Vagina (tissue), 2 donors: ENCODE measurements around the gene S100A13. TPM values are rescaled to one million over a fixed set of nuclear protein-coding genes. Genes with fewer than 3 reads are reported as not detected.
"Not testable (repeated sequence)": the region's sequence is repeated elsewhere in the genome, so short reads cannot be mapped to it uniquely, and the experiment has no call there.

Experiments used
- DNase-seq, 2 donors: peaks; one replicate each; pipeline ENCODE4 v3.0.0-alpha.2; 2017; ENCODE audit errors: extremely low spot score in 2 of 2
- H3K27ac ChIP-seq: fragments of 200-600 bp; sonication (generic); one replicate; pipeline ENCODE4 v1.5.1; 2019
- H3K27me3 ChIP-seq: fragments of 200-600 bp; sonication (generic); one replicate; pipeline ENCODE4 v1.5.1; 2019
- H3K36me3 ChIP-seq, 2 donors: fragments of 200-600 bp; sonication (generic); one replicate each; pipeline ENCODE4 v1.5.1; 2017 to 2019
- H3K4me1 ChIP-seq: fragments of 200-600 bp; sonication (generic); one replicate; pipeline ENCODE4 v1.5.1; 2019
- H3K4me3 ChIP-seq, 2 donors: fragments of 200-600 bp; sonication (generic); 1 replicate in 1 of 2; 2 replicates in 1 of 2; pipeline ENCODE4 v1.5.1; 2016 to 2019
- H3K9me3 ChIP-seq: fragments of 200-600 bp; sonication (generic); one replicate; pipeline ENCODE4 v1.5.1; 2019
- POLR2A ChIP-seq, 2 donors: fragments of 450-650 bp; IDR thresholded peaks; one replicate each; pipeline ENCODE4 v1.6.1; 2017; ENCODE audit warnings: antibody characterized with exemption in 2 of 2, mild to moderate bottlenecking in 2 of 2, moderate library complexity in 2 of 2
- POLR2AphosphoS5 ChIP-seq, 2 donors: sonication (generic); formaldehyde crosslinking; IDR thresholded peaks; one replicate each; pipeline ENCODE4 v1.9.0; 2017; ENCODE audit warnings: antibody characterized with exemption in 2 of 2, mild to moderate bottlenecking in 2 of 2, low read depth in 1 of 2; ENCODE audit not compliant: insufficient read depth in 1 of 2
- intact Hi-C: fragments of 100-400 bp; cut with DNase I; formaldehyde crosslinking; loops from one replicate; pipeline ENCODE4 v1.15.1; 2023
- total RNA-seq: library from RNA; depleted of rRNA; stranded (reverse); fragments of >200 nt; gene quantifications from one replicate; pipeline ENCODE4 v1.2.3, GENCODE V29; 2016
- TF ChIP-seq, protein P1 (sequence below), 3 experiments: fragments of 450-650 bp in 2 of 3; fragments of 200-600 bp in 1 of 3; sonication (generic) in 1 of 3; IDR thresholded peaks; one replicate each; pipeline ENCODE4 v1.5.1; 2017 to 2019; ENCODE audit warnings: antibody characterized with exemption in 3 of 3, mild to moderate bottlenecking in 2 of 3, moderate library complexity in 2 of 3

S100A13 gene
- total RNA-seq, 1 donor from 2014 or later, result 116 TPM

DNA sequence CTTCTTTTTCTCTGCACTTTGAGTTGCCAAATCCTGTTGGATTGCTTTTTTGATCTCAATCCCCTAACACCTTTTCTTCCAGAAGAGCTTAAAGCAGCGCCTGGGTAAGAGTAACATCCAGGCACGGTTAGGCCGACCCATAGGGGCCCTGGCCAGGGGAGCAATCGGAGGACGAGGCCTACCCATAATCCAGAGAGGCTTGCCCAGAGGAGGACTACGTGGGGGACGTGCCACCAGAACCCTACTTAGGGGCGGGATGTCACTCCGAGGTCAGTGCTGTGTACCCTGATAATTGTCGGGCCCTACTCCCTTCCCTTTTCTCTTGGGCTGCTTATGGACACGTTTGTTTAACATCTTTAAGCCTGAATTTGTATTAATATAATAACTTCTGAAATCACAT is 14.9 kb upstream of the S100A13 start:
- TF ChIP-seq POLR2A (IDR thresholded peaks at IDR 0.05) (no peak), POLR2AphosphoS5 (IDR thresholded peaks at IDR 0.05; ENCODE audit: insufficient read depth in 1 of 2, low read depth in 1 of 2) (no peak)
- TF ChIP-seq, protein P1, sequence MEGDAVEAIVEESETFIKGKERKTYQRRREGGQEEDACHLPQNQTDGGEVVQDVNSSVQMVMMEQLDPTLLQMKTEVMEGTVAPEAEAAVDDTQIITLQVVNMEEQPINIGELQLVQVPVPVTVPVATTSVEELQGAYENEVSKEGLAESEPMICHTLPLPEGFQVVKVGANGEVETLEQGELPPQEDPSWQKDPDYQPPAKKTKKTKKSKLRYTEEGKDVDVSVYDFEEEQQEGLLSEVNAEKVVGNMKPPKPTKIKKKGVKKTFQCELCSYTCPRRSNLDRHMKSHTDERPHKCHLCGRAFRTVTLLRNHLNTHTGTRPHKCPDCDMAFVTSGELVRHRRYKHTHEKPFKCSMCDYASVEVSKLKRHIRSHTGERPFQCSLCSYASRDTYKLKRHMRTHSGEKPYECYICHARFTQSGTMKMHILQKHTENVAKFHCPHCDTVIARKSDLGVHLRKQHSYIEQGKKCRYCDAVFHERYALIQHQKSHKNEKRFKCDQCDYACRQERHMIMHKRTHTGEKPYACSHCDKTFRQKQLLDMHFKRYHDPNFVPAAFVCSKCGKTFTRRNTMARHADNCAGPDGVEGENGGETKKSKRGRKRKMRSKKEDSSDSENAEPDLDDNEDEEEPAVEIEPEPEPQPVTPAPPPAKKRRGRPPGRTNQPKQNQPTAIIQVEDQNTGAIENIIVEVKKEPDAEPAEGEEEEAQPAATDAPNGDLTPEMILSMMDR (IDR thresholded peaks at IDR 0.05), result no peak
- DNase-seq, result no peak
- Histone ChIP-seq H3K4me1 (peaks cover 34% of the 10 kb centered on the region), H3K4me3 (no peak overlapping the region), H3K36me3 (peaks cover 0 to 95% of the 10 kb centered on the region in 2 donors), H3K9me3 (no peaks in the 10 kb centered on the region), H3K27ac (no peak overlapping the region), H3K27me3 (no peaks in the 10 kb centered on the region)
- intact Hi-C loops, result no loop called here

DNA sequence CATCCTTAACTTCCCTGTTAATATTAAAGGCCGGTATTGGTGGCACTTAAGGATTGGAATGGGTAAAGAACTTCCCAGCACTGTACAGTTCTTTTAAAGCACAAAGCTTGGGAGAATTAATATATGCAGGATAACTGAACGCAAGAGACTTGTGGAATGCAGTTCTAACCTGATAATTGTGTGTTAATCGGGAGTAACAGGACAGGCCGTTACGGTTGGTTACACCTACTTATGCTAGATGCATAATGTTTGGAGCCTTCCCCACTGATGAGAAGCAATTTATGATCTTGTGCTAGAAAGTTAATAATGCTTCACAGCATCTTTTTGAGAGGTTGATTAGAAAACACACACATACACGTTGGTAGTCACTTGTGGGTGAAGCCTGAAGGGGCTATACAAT is 13.6 kb upstream of the S100A13 start:
- Histone ChIP-seq H3K36me3 (peaks cover 0 to 97% of the 10 kb centered on the region in 2 donors), H3K27ac (no peak overlapping the region), H3K4me1 (peaks cover 46% of the 10 kb centered on the region), H3K27me3 (no peaks in the 10 kb centered on the region), H3K9me3 (no peaks in the 10 kb centered on the region), H3K4me3 (no peak overlapping the region)
- no peak for DNase-seq
- no peak for TF ChIP-seq POLR2A (IDR thresholded peaks at IDR 0.05)
- TF ChIP-seq, protein P1 (IDR thresholded peaks at IDR 0.05), result no peak
- TF ChIP-seq POLR2AphosphoS5 (IDR thresholded peaks at IDR 0.05; ENCODE audit: insufficient read depth in 1 of 2, low read depth in 1 of 2), result no peak
- intact Hi-C loops, result no loop called here

DNA sequence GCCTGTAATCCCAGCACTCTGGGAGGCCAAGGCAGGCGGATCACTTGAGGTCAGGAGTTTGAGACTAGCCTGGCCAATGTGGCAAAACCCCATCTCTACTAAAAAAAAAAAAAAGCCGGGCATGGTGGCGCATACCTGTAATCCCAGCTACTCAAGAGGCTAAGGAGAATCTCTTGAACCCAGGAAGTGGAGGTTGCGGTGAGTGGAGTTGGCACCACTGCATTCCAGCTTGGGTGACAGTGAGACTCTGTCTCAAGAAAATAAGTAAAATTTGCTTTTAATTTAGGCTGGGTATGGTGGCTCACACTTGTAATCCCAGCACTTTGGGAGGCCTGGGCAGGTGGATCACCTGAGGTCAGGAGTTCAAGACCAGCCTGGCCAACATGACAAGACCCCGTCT is 12.9 kb upstream of the S100A13 start:
- H3K4me3 ChIP-seq, intact Hi-C loops, H3K9me3 ChIP-seq, H3K27ac ChIP-seq, H3K27me3 ChIP-seq, DNase-seq: not testable (repeated sequence)
- Histone ChIP-seq H3K4me1 (peaks cover 53% of the 10 kb centered on the region), H3K36me3 (peaks cover 0 to 90% of the 10 kb centered on the region in 2 donors)

DNA sequence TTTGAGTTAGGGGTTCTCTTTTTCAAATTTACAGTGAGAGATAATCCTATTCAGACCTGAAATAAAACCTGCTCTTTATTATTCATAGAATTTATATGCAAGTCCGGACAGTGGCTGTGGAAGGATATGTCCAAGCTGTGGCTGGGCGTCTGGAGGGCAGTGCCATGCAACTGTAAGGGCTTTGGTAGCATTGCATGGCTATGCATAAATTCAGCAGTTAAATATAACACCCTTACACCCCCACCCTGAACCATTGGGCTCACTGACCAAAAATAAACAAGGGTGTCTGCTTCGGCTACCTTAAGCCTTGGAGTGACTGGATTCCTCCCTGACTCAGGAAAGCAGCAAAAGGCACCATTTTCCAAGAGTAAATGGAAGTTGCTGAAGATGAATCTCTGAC is 12.0 kb upstream of the S100A13 start:
- H3K27ac ChIP-seq, result no peak overlapping the region
- H3K4me3 ChIP-seq, result no peak overlapping the region
- peaks cover 0 to 81% of the 10 kb centered on the region in 2 donors for H3K36me3 ChIP-seq
- TF ChIP-seq POLR2AphosphoS5 (IDR thresholded peaks at IDR 0.05; ENCODE audit: insufficient read depth in 1 of 2, low read depth in 1 of 2) (no peak), POLR2A (IDR thresholded peaks at IDR 0.05) (no peak)
- TF ChIP-seq, protein P1 (IDR thresholded peaks at IDR 0.05), result no peak
- H3K4me1 ChIP-seq, result peaks cover 59% of the 10 kb centered on the region
- H3K27me3 ChIP-seq, result no peaks in the 10 kb centered on the region
- DNase-seq, result no peak
- no peaks in the 10 kb centered on the region for H3K9me3 ChIP-seq
- intact Hi-C loops, result no loop called here

DNA sequence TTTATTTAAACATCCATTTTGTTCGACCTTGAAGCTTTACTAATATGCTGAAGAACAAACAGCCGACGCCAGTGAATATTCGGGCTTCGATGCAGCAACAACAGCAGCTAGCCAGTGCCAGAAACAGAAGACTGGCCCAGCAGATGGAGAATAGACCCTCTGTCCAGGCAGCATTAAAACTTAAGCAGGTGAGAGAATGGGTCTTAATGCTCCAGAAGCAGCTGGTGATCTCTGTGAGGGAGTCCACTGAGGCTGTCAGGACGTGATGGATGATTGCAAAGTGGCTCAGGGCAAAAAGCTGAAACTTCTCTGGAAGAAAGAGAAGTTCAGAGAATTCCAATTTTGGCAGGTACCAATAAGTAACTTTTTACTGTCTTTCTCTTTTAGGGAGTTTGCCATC is 11.0 kb upstream of the S100A13 start:
- H3K27ac ChIP-seq, result no peak overlapping the region
- TF ChIP-seq POLR2AphosphoS5 (IDR thresholded peaks at IDR 0.05; ENCODE audit: insufficient read depth in 1 of 2, low read depth in 1 of 2) (no peak), POLR2A (IDR thresholded peaks at IDR 0.05) (no peak)
- TF ChIP-seq, protein P1 (IDR thresholded peaks at IDR 0.05), result no peak
- H3K36me3 ChIP-seq, result peaks cover 0 to 72% of the 10 kb centered on the region in 2 donors
- H3K27me3 ChIP-seq, result no peaks in the 10 kb centered on the region
- intact Hi-C loops, result no loop called here
- H3K4me3 ChIP-seq, result no peak overlapping the region
- no peaks in the 10 kb centered on the region for H3K9me3 ChIP-seq
- DNase-seq, result no peak
- peaks cover 56% of the 10 kb centered on the region for H3K4me1 ChIP-seq

DNA sequence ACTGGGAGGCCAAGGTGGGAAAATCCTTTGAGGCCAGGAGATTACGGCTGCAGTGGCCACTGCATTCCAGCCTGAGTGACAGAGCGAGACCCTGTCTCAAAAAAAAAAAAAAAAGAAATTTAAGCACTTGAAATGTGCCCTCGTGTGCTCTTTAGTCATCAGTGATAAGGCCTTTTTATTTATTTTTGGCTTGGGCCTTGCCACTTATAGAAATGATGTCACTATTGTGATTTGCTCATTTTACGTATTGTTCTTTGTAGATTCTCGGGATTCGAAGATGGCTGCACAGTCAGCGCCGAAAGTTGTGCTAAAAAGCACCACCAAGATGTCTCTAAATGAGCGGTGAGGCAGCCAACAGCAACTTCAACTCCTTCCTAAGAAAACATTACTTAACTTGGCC is 9.0 kb upstream of the S100A13 start:
- no peak overlapping the region for H3K27ac ChIP-seq
- H3K9me3 ChIP-seq, result no peaks in the 10 kb centered on the region
- intact Hi-C loops, result no loop called here
- H3K4me3 ChIP-seq, result no peak overlapping the region
- TF ChIP-seq, protein P1 (IDR thresholded peaks at IDR 0.05), result no peak
- TF ChIP-seq POLR2A (IDR thresholded peaks at IDR 0.05), result no peak
- no peak for TF ChIP-seq POLR2AphosphoS5 (IDR thresholded peaks at IDR 0.05; ENCODE audit: insufficient read depth in 1 of 2, low read depth in 1 of 2)
- peaks cover 52% of the 10 kb centered on the region for H3K4me1 ChIP-seq
- H3K36me3 ChIP-seq, result peaks cover 0 to 52% of the 10 kb centered on the region in 2 donors
- DNase-seq, result no peak
- H3K27me3 ChIP-seq, result no peaks in the 10 kb centered on the region
